HCT116 (cell line): ENCODE measurements around the gene ANO9. TPM values are rescaled to one million over a fixed set of nuclear protein-coding genes. Genes with fewer than 3 reads are reported as not detected.

Experiments used
- ATAC-seq: fragments of 200-7000 bp; cut with Tn5 transposase; 2 replicates; pipeline ENCODE4 v1.9.1; 2020; ENCODE audit warnings: mild to moderate bottlenecking, moderate library complexity
- BruUV-seq: library from RNA; stranded (reverse); fragments of 400-500 nt; replicated peaks from 2 replicates; lab custom pipeline; 2021; lab: Mats Ljungman, UMichigan
- CTCF ChIA-PET: fragments of 300-600 bp; sonication (Branson Sonifier 250); formaldehyde crosslinking; loops from one replicate; lab custom pipeline; 2021; ENCODE audit warnings: antibody characterized with exemption; lab: Charles Lee
- POLR2A ChIA-PET: fragments of 300-600, 350-600 bp; sonication (Branson Sonifier 250); formaldehyde crosslinking; loops from one replicate; lab custom pipeline; 2021; ENCODE audit warnings: antibody characterized with exemption; lab: Charles Lee
- RAD21 ChIA-PET, 2 experiments: fragments of 300-600 bp; sonication (Branson Sonifier 250); formaldehyde crosslinking; loops; one replicate each; lab custom pipeline; 2023; ENCODE audit warnings: low total read pairs in 2 of 2; ENCODE audit not compliant: uncharacterized antibody in 2 of 2, unreplicated experiment in 2 of 2, low non-redundant PET in 1 of 2; lab: Charles Lee
- DNase-seq: peaks from one replicate; pipeline ENCODE4 v3.0.0-alpha.2; 2010; ENCODE audit warnings: low read depth, low spot score
- H2AFZ ChIP-seq: fragments of 200-600 bp; shearing (Covaris generic), sonication (generic); 2 replicates; pipeline ENCODE4 v1.6.1; 2017; ENCODE audit warnings: low read depth, mixed run types, mixed read lengths, antibody characterized with exemption, low read length; ENCODE audit not compliant: poor library complexity, severe bottlenecking
- H3K27ac ChIP-seq: 2 replicates; pipeline ENCODE4 v1.5.1; 2012; ENCODE audit warnings: low read depth, low read length
- H3K27me3 ChIP-seq: fragments of 200-600 bp; sonication (generic); 2 replicates; pipeline ENCODE4 v1.6.1; 2016; ENCODE audit warnings: mixed run types, low read length, mixed read lengths; ENCODE audit not compliant: insufficient read depth
- H3K36me3 ChIP-seq, 2 experiments: fragments of 200-500 bp in 1 of 2; fragments of 200-600 bp in 1 of 2; sonication (Bioruptor generic) in 1 of 2; sonication (generic) in 1 of 2; 2 replicates each; pipeline versions ENCODE4 v1.5.1 to v1.6.1; 2014 to 2016; ENCODE audit warnings: low read length in 2 of 2, inconsistent platforms in 1 of 2, mixed read lengths in 1 of 2, mixed run types in 1 of 2; ENCODE audit not compliant: insufficient read depth in 2 of 2, control insufficient read depth in 1 of 2
- H3K4me1 ChIP-seq, 2 experiments: fragments of 200-600 bp in 1 of 2; sonication (generic) in 1 of 2; 2 replicates each; pipeline versions ENCODE4 v1.5.1 to v1.6.1; 2012 to 2017; ENCODE audit warnings: low read length in 2 of 2, inconsistent platforms in 1 of 2, mild to moderate bottlenecking in 1 of 2, mixed read lengths in 1 of 2, mixed run types in 1 of 2, moderate library complexity in 1 of 2; ENCODE audit not compliant: insufficient read depth in 2 of 2, control insufficient read depth in 1 of 2
- H3K4me2 ChIP-seq: fragments of 200-600 bp; sonication (generic); 2 replicates; pipeline ENCODE4 v1.6.1; 2017; ENCODE audit warnings: mixed run types, low read length, mixed read lengths
- H3K4me3 ChIP-seq, 2 experiments: fragments of 200-600 bp in 1 of 2; sonication (generic) in 1 of 2; replicated peaks in 1 of 2; 2 replicates each; pipeline ENCODE4 v1.5.1; 2011 to 2016; ENCODE audit warnings: low read length in 2 of 2, control low read depth in 1 of 2, low read depth in 1 of 2, mild to moderate bottlenecking in 1 of 2, mixed read lengths in 1 of 2, mixed run types in 1 of 2
- H3K79me2 ChIP-seq: fragments of 200-600 bp; sonication (generic); 2 replicates; pipeline ENCODE4 v1.6.1; 2017; ENCODE audit warnings: mild to moderate bottlenecking, mixed run types, low read length, moderate library complexity, mixed read lengths; ENCODE audit not compliant: insufficient read depth
- H3K9ac ChIP-seq: fragments of 200-600 bp; sonication (generic); 2 replicates; pipeline ENCODE4 v1.6.1; 2016; ENCODE audit warnings: low read length, mixed read lengths
- H3K9me2 ChIP-seq: fragments of 200-600 bp; sonication (generic), shearing (Covaris generic); 2 replicates; pipeline ENCODE4 v1.6.1; 2017; ENCODE audit warnings: mixed run types, mild to moderate bottlenecking, moderate library complexity; ENCODE audit not compliant: insufficient read depth
- H3K9me3 ChIP-seq, 2 experiments: fragments of 200-500 bp in 1 of 2; fragments of 200-600 bp in 1 of 2; sonication (Bioruptor generic) in 1 of 2; sonication (generic) in 1 of 2; 2 replicates each; pipeline ENCODE4 v1.6.1; 2014 to 2017; ENCODE audit warnings: low read length in 2 of 2, mixed read lengths in 2 of 2, inconsistent platforms in 1 of 2, low read depth in 1 of 2, mild to moderate bottlenecking in 1 of 2, mixed run types in 1 of 2, moderate library complexity in 1 of 2; ENCODE audit not compliant: control insufficient read depth in 1 of 2, insufficient read depth in 1 of 2
- H4K20me1 ChIP-seq: fragments of 200-600 bp; sonication (generic), shearing (Covaris generic); 2 replicates; pipeline ENCODE4 v1.6.1; 2017; ENCODE audit warnings: mixed run types, mild to moderate bottlenecking, moderate library complexity; ENCODE audit not compliant: insufficient read depth
- EZH2 ChIP-seq: fragments of 200-600 bp; sonication (generic); IDR thresholded peaks from 2 replicates; pipeline ENCODE4 v1.6.1; 2017; ENCODE audit warnings: antibody characterized with exemption, mixed run types
- FOSL1 ChIP-seq: IDR thresholded peaks from 2 replicates; pipeline ENCODE4 v1.6.1; 2012; ENCODE audit warnings: low read depth
- POLR2A ChIP-seq: IDR thresholded peaks from 2 replicates; pipeline ENCODE4 v1.7.0; 2011; ENCODE audit warnings: borderline replicate concordance; ENCODE audit not compliant: insufficient read depth, insufficient read length; ENCODE audit errors: extremely low read depth
- TCF7L2 ChIP-seq: IDR thresholded peaks from 2 replicates; pipeline ENCODE4 v1.7.0; 2011; ENCODE audit warnings: borderline replicate concordance, inconsistent platforms; ENCODE audit not compliant: insufficient read depth, insufficient read length; ENCODE audit errors: extremely low read depth
- YY1 ChIP-seq: IDR thresholded peaks from 2 replicates; pipeline ENCODE4 v1.6.1; 2011; ENCODE audit warnings: low read length, low read depth, moderate library complexity, mild to moderate bottlenecking; ENCODE audit not compliant: insufficient replicate concordance; ENCODE audit errors: extremely low read depth
- ZFX ChIP-seq: fragments of 450-650 bp; IDR thresholded peaks from 2 replicates; pipeline ENCODE4 v1.6.1; 2017
- intact Hi-C: fragments of 100-400 bp; cut with micrococcal nuclease; formaldehyde crosslinking; loops from 2 replicates; pipeline ENCODE4 v1.10.0; 2022
- total RNA-seq: library from RNA; stranded (reverse); gene quantifications from one replicate; pipeline ENCODE4 v1.2.1, GENCODE V29; 2021; ENCODE audit not compliant: unreplicated experiment
- TF ChIP-seq, protein P1 (sequence below): IDR thresholded peaks from 2 replicates; pipeline ENCODE4 v1.6.1; 2012; ENCODE audit warnings: low read depth
- TF ChIP-seq, protein P2 (sequence below): IDR thresholded peaks from 2 replicates; pipeline ENCODE4 v1.6.1; 2012
- TF ChIP-seq, protein P3 (sequence below): IDR thresholded peaks from 2 replicates; pipeline ENCODE4 v1.6.1; 2011; ENCODE audit warnings: mild to moderate bottlenecking, low read length, moderate library complexity; ENCODE audit not compliant: insufficient replicate concordance; ENCODE audit errors: extremely low read depth

Gene ANO9
- total RNA-seq, 1 experiment from 2014 or later = 70.3 TPM

DNA sequence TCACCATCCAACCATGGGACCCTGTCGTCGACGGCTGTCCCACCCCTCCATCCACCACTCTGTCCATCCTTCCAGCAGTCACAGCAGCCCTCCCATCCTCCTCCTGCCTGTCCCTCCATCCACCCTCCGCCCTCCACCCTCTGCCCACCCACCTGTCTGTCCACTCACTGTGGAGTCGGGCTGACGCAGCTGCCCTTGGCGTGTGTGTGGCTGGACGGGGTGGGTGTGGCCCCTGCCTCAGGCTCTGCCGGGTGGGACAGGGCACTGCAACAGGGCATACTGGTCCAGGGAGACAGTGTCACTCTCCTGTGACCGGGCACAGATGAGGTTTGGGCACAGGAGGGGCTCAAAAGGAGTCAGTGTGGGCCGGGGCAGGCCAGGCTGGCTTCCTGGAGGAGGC, 45.9 kb downstream of the ANO9 start (continued):
- TF ChIP-seq ZFX (no peak), POLR2A (no peak), EZH2 (no peak)

DNA sequence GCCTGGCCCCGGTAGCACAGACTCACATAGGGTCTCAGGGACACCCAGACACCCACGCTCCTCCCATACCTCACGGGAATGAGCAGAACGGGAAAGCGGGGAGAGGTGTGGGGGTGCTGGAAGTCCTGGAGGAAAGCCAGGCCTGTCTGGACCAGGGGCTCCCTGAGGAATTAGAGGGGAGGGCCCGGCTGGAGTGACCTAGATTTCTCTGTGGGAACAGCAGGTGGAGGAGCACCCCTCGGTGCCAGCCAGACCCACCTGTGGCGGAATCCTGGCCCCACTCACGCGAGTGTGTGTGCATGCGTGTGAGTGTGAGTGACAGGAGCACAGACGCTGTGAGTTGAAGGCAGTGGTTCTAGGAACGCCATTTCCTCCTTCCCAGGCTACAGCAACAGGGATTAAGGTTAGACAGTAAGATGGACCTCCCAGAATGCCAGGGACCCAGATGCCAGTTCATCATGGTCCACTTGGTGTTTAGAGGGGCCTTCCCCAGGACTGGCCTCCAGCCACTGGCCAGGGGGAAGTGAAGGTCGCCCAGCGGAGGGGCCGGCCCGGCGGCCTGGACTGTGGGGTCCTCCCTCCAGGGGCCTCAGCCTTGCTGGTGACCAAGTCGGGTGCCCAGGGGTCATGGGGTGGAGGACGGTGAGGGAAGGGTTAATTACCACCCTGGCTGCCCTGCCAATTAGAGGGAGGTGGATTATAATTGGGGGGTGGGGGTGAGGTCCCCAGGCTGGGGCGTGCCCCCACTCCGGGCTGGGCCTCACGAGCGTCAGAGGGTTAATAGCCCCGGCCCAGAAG, 46.8 kb downstream of the ANO9 start:
- TSS peak; percentile 73 for BruUV-seq
- Histone ChIP-seq H3K9ac (peak overlapping the region; percentile 88), H4K20me1 (no peaks in the 10 kb centered on the region), H3K27me3 (no peaks in the 10 kb centered on the region), H2AFZ (no peak overlapping the region), H3K4me3 (peak overlapping the region; percentile 80 to 90), H3K4me1 (peaks cover 30 to 48% of the 10 kb centered on the region in 2 experiments), H3K79me2 (peaks cover 37% of the 10 kb centered on the region), H3K27ac (peak overlapping the region; percentile 98), H3K4me2 (peak overlapping the region; percentile 99), H3K9me2 (no peaks in the 10 kb centered on the region), H3K9me3 (no peaks in the 10 kb centered on the region), H3K36me3 (peaks cover 7 to 33% of the 10 kb centered on the region in 2 experiments; a peak in 3 of 4 replicates)
- ChIA-PET CTCF (no interaction called here), POLR2A (no interaction called here), RAD21 (no interaction called here)
- DNase-seq = no peak
- TF ChIP-seq, protein P1, sequence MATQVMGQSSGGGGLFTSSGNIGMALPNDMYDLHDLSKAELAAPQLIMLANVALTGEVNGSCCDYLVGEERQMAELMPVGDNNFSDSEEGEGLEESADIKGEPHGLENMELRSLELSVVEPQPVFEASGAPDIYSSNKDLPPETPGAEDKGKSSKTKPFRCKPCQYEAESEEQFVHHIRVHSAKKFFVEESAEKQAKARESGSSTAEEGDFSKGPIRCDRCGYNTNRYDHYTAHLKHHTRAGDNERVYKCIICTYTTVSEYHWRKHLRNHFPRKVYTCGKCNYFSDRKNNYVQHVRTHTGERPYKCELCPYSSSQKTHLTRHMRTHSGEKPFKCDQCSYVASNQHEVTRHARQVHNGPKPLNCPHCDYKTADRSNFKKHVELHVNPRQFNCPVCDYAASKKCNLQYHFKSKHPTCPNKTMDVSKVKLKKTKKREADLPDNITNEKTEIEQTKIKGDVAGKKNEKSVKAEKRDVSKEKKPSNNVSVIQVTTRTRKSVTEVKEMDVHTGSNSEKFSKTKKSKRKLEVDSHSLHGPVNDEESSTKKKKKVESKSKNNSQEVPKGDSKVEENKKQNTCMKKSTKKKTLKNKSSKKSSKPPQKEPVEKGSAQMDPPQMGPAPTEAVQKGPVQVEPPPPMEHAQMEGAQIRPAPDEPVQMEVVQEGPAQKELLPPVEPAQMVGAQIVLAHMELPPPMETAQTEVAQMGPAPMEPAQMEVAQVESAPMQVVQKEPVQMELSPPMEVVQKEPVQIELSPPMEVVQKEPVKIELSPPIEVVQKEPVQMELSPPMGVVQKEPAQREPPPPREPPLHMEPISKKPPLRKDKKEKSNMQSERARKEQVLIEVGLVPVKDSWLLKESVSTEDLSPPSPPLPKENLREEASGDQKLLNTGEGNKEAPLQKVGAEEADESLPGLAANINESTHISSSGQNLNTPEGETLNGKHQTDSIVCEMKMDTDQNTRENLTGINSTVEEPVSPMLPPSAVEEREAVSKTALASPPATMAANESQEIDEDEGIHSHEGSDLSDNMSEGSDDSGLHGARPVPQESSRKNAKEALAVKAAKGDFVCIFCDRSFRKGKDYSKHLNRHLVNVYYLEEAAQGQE = no peak
- TF ChIP-seq, protein P2, sequence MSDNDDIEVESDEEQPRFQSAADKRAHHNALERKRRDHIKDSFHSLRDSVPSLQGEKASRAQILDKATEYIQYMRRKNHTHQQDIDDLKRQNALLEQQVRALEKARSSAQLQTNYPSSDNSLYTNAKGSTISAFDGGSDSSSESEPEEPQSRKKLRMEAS = no peak
- TF ChIP-seq, protein P3, sequence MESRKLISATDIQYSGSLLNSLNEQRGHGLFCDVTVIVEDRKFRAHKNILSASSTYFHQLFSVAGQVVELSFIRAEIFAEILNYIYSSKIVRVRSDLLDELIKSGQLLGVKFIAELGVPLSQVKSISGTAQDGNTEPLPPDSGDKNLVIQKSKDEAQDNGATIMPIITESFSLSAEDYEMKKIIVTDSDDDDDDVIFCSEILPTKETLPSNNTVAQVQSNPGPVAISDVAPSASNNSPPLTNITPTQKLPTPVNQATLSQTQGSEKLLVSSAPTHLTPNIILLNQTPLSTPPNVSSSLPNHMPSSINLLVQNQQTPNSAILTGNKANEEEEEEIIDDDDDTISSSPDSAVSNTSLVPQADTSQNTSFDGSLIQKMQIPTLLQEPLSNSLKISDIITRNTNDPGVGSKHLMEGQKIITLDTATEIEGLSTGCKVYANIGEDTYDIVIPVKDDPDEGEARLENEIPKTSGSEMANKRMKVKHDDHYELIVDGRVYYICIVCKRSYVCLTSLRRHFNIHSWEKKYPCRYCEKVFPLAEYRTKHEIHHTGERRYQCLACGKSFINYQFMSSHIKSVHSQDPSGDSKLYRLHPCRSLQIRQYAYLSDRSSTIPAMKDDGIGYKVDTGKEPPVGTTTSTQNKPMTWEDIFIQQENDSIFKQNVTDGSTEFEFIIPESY = no peak
- TF ChIP-seq YY1 = no peak
- no peak for TF ChIP-seq TCF7L2
- no peak for TF ChIP-seq FOSL1
- intact Hi-C loops = loop anchor here (1.0 to 10.0 kb wide), 3 partner anchors 53 to 112 kb away; partner anchors contain the start of genes IFITM2 and RNH1
- no peak for ATAC-seq
